WTC11 (cell line): ENCODE measurements around the gene PITPNM2. TPM values are rescaled to one million over a fixed set of nuclear protein-coding genes. Genes with fewer than 3 reads are reported as not detected.

Source experiments
- ATAC-seq: fragments of 200-7000 bp; cut with Tn5 transposase; 2 replicates; pipeline ENCODE4 v1.10.0; 2021; ENCODE audit warnings: mild to moderate bottlenecking, moderate library complexity
- CTCF ChIA-PET: fragments of 300-600 bp; sonication (Branson Sonifier 250); formaldehyde crosslinking; loops from one replicate; lab custom pipeline; 2021; ENCODE audit warnings: antibody characterized with exemption; lab: Charles Lee
- POLR2A ChIA-PET: fragments of 350-600 bp; sonication (Branson Sonifier 250); formaldehyde crosslinking; loops from one replicate; lab custom pipeline; 2021; ENCODE audit warnings: antibody characterized with exemption; lab: Charles Lee
- DNase-seq: peaks from one replicate; pipeline ENCODE4 v3.0.0; 2021; ENCODE audit warnings: low spot score
- H3K27ac Mint-ChIP-seq: 2 replicates; pipeline ENCODE4 v1.8.0; 2021; ENCODE audit warnings: mixed read lengths
- H3K27me3 Mint-ChIP-seq: 2 replicates; pipeline ENCODE4 v1.8.0; 2021; ENCODE audit warnings: low read depth, mild to moderate bottlenecking, moderate library complexity, mixed read lengths
- H3K36me3 Mint-ChIP-seq: 2 replicates; pipeline ENCODE4 v1.8.0; 2021; ENCODE audit warnings: mixed read lengths
- H3K4me1 Mint-ChIP-seq: 2 replicates; pipeline ENCODE4 v1.8.0; 2022; ENCODE audit warnings: mixed read lengths
- H3K4me3 Mint-ChIP-seq: 2 replicates; pipeline ENCODE4 v1.8.0; 2021; ENCODE audit warnings: mild to moderate bottlenecking, moderate library complexity, mixed read lengths
- H3K9me3 Mint-ChIP-seq: 2 replicates; pipeline ENCODE4 v1.8.0; 2021; ENCODE audit warnings: mixed read lengths
- ATF2 ChIP-seq: sonication (generic); formaldehyde crosslinking; IDR thresholded peaks from 2 replicates; pipeline ENCODE4 v1.8.1; 2022; ENCODE audit warnings: low read depth, missing genetic modification reagents, borderline replicate concordance
- CREM ChIP-seq: sonication (generic); formaldehyde crosslinking; IDR thresholded peaks from 2 replicates; pipeline ENCODE4 v1.8.1; 2022; ENCODE audit warnings: mild to moderate bottlenecking, missing genetic modification reagents, moderate library complexity
- E2F5 ChIP-seq: sonication (generic); formaldehyde crosslinking; IDR thresholded peaks from 2 replicates; pipeline ENCODE4 v1.8.1; 2022; ENCODE audit warnings: mild to moderate bottlenecking, moderate library complexity, missing genetic modification reagents
- ELF4 ChIP-seq: sonication (generic); formaldehyde crosslinking; IDR thresholded peaks from 2 replicates; pipeline ENCODE4 v1.8.1; 2022; ENCODE audit warnings: low read depth, mild to moderate bottlenecking, moderate library complexity, missing genetic modification reagents
- ERG ChIP-seq: fragments of 250-450 bp; sonication (Bioruptor Pico); IDR thresholded peaks from 2 replicates; pipeline ENCODE4 v1.8.0; 2021; ENCODE audit warnings: mild to moderate bottlenecking
- ESRRA ChIP-seq: sonication (generic); formaldehyde crosslinking; IDR thresholded peaks from 2 replicates; pipeline ENCODE4 v1.8.1; 2022; ENCODE audit warnings: mild to moderate bottlenecking, missing genetic modification reagents, borderline replicate concordance
- FOXK1 ChIP-seq: sonication (generic); formaldehyde crosslinking; IDR thresholded peaks from 2 replicates; pipeline ENCODE4 v1.8.0; 2022; ENCODE audit warnings: mild to moderate bottlenecking, moderate library complexity, missing genetic modification reagents
- FOXP1 ChIP-seq: sonication (generic); formaldehyde crosslinking; IDR thresholded peaks from 2 replicates; pipeline ENCODE4 v1.8.0; 2022; ENCODE audit warnings: missing genetic modification reagents, mild to moderate bottlenecking, moderate library complexity, borderline replicate concordance
- IRF2 ChIP-seq: sonication (generic); formaldehyde crosslinking; IDR thresholded peaks from 2 replicates; pipeline ENCODE4 v1.8.0; 2022; ENCODE audit warnings: low read depth, missing genetic modification reagents, borderline replicate concordance
- NFATC4 ChIP-seq: fragments of 250-450 bp; sonication (Bioruptor Pico); IDR thresholded peaks from 2 replicates; pipeline ENCODE4 v1.9.0; 2021; ENCODE audit warnings: mild to moderate bottlenecking
- NFYB ChIP-seq: sonication (generic); formaldehyde crosslinking; conservative IDR thresholded peaks from 2 replicates; pipeline ENCODE4 v1.8.0; 2022; ENCODE audit warnings: low read depth, missing genetic modification reagents
- RELA ChIP-seq: sonication (generic); formaldehyde crosslinking; IDR thresholded peaks from 2 replicates; pipeline ENCODE4 v1.8.1; 2022; ENCODE audit warnings: missing genetic modification reagents, mild to moderate bottlenecking, borderline replicate concordance
- USF1 ChIP-seq: sonication (generic); formaldehyde crosslinking; IDR thresholded peaks from 2 replicates; pipeline ENCODE4 v1.8.0; 2022; ENCODE audit warnings: mild to moderate bottlenecking, missing genetic modification reagents
- ZNF219 ChIP-seq: sonication (generic); formaldehyde crosslinking; IDR thresholded peaks from 2 replicates; pipeline ENCODE4 v1.8.0; 2023; ENCODE audit warnings: missing genetic modification reagents, mild to moderate bottlenecking, borderline replicate concordance
- ZNF263 ChIP-seq: sonication (generic); formaldehyde crosslinking; IDR thresholded peaks from 2 replicates; pipeline ENCODE4 v1.8.1; 2022; ENCODE audit warnings: low read depth, mild to moderate bottlenecking, moderate library complexity, missing genetic modification reagents
- ZNF317 ChIP-seq: sonication (generic); formaldehyde crosslinking; IDR thresholded peaks from 2 replicates; pipeline ENCODE4 v1.8.1; 2023; ENCODE audit warnings: low read depth, mild to moderate bottlenecking, moderate library complexity, missing genetic modification reagents, borderline replicate concordance
- ZNF423 ChIP-seq: fragments of 250-450 bp; sonication (Bioruptor Pico); IDR thresholded peaks from 2 replicates; pipeline ENCODE4 v2.1.2; 2022; ENCODE audit warnings: mild to moderate bottlenecking, moderate library complexity
- ZNF425 ChIP-seq: fragments of 250-450 bp; sonication (Bioruptor Pico); conservative IDR thresholded peaks from 2 replicates; pipeline ENCODE4 v1.9.0; 2021; ENCODE audit warnings: mild to moderate bottlenecking
- ZNF671 ChIP-seq: fragments of 250-450 bp; sonication (Bioruptor Pico); IDR thresholded peaks from 2 replicates; pipeline ENCODE4 v1.8.0; 2021; ENCODE audit warnings: mild to moderate bottlenecking
- ZSCAN18 ChIP-seq: fragments of 250-450 bp; sonication (Bioruptor Pico); IDR thresholded peaks from 2 replicates; pipeline ENCODE4 v2.1.2; 2022; ENCODE audit warnings: mild to moderate bottlenecking, moderate library complexity
- total RNA-seq: library from RNA; stranded (reverse); gene quantifications from 3 replicates; pipeline ENCODE4 v1.2.3, GENCODE V29; 2021
- TF ChIP-seq, protein P1 (sequence below): sonication (generic); formaldehyde crosslinking; IDR thresholded peaks from 2 replicates; pipeline ENCODE4 v1.8.0; 2023; ENCODE audit warnings: mild to moderate bottlenecking, missing genetic modification reagents

The PITPNM2 gene
- total RNA-seq, 1 experiment from 2014 or later = 8.2 TPM

GRCh38 chr12:123114304-123115083, 36.4 kb downstream of the PITPNM2 start:
- ATAC-seq = no peak
- H3K9me3 Mint-ChIP-seq = no peaks in the 10 kb centered on the region
- ChIA-PET POLR2A (no interaction called here), CTCF (interaction anchor here (1.3 kb wide), 1 partner anchor 37 kb away, joined by 3 read pairs; no protein-coding TSS in a partner anchor)
- no peak overlapping the region for H3K27ac Mint-ChIP-seq
- H3K4me3 Mint-ChIP-seq = no peak overlapping the region
- H3K27me3 Mint-ChIP-seq = no peaks in the 10 kb centered on the region
- TF ChIP-seq ZSCAN18 (CRISPR knock-in tag) (no peak), USF1 (no peak), NFATC4 (CRISPR knock-in tag) (no peak), ELF4 (CRISPR knock-in tag) (no peak), FOXP1 (CRISPR knock-in tag) (no peak), CREM (no peak), ZNF317 (CRISPR knock-in tag) (no peak), RELA (CRISPR knock-in tag) (no peak), ERG (CRISPR knock-in tag) (no peak), NFYB (no peak), ESRRA (no peak), E2F5 (CRISPR knock-in tag) (no peak), ZNF423 (CRISPR knock-in tag) (no peak), ZNF263 (CRISPR knock-in tag) (no peak), ZNF219 (CRISPR knock-in tag) (no peak)
- TF ChIP-seq, protein P1, sequence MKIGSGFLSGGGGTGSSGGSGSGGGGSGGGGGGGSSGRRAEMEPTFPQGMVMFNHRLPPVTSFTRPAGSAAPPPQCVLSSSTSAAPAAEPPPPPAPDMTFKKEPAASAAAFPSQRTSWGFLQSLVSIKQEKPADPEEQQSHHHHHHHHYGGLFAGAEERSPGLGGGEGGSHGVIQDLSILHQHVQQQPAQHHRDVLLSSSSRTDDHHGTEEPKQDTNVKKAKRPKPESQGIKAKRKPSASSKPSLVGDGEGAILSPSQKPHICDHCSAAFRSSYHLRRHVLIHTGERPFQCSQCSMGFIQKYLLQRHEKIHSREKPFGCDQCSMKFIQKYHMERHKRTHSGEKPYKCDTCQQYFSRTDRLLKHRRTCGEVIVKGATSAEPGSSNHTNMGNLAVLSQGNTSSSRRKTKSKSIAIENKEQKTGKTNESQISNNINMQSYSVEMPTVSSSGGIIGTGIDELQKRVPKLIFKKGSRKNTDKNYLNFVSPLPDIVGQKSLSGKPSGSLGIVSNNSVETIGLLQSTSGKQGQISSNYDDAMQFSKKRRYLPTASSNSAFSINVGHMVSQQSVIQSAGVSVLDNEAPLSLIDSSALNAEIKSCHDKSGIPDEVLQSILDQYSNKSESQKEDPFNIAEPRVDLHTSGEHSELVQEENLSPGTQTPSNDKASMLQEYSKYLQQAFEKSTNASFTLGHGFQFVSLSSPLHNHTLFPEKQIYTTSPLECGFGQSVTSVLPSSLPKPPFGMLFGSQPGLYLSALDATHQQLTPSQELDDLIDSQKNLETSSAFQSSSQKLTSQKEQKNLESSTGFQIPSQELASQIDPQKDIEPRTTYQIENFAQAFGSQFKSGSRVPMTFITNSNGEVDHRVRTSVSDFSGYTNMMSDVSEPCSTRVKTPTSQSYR (CRISPR knock-in tag) = no peak
- no peaks in the 10 kb centered on the region for H3K36me3 Mint-ChIP-seq
- 0 out of 2 replicates have a peak, but pooled peaks cover 5% of the 10 kb centered on the region for H3K4me1 Mint-ChIP-seq
- no peak for DNase-seq

DNA sequence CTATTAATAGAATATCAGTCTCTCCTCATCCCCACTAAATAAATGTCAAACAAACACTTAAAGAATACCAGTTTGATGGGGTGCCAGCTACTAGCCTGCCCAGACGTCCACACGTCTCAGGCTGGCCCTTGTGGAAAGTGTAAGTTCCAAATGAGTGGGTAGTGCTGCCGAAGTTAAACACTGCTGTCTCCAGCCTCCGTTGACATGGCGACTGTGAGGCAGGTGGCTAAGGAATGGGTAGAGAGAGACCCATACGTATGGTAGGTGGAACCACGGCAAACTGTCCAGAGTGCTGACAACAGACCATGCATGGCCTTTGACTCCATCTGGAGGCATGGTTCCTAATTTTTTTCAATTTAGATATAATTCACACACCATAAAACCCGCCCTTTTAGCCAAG, 37.9 kb downstream of the PITPNM2 start:
- Mint-ChIP-seq H3K9me3 (no peaks in the 10 kb centered on the region), H3K4me3 (no peak overlapping the region), H3K4me1 (no peaks in the 10 kb centered on the region; the same call in 1 of the 2 replicates), H3K27ac (no peak overlapping the region), H3K36me3 (no peaks in the 10 kb centered on the region), H3K27me3 (no peaks in the 10 kb centered on the region)
- TF ChIP-seq ZNF425 (CRISPR knock-in tag) (no peak), ZNF671 (CRISPR knock-in tag) (no peak), FOXK1 (no peak), IRF2 (no peak), ATF2 (CRISPR knock-in tag) (no peak)
- ATAC-seq = no peak
- DNase-seq = no peak
- POLR2A ChIA-PET = interaction anchor here (0.6 to 0.7 kb wide), 2 partner anchors 31 to 127 kb away, joined by 4 read pairs; no protein-coding TSS in a partner anchor
- CTCF ChIA-PET = no interaction called here
